Fibroblast of pulmonary artery (primary cell): ENCODE data around the gene SIGLEC9.

Source experiments
- DNase-seq: peaks from one replicate; pipeline ENCODE4 v3.0.0-alpha.2; 2010; ENCODE audit warnings: low read depth
- H3K4me3 ChIP-seq: replicated peaks from 2 replicates; pipeline ENCODE4 v1.5.1; 2011; ENCODE audit warnings: low read depth, mild to moderate bottlenecking, control low read depth, low read length, moderate library complexity
- CTCF ChIP-seq: IDR thresholded peaks from 2 replicates; pipeline ENCODE4 v1.5.1; 2011; ENCODE audit warnings: mild to moderate bottlenecking, control low read depth, low read length, inconsistent platforms; ENCODE audit errors: missing control alignments

Gene SIGLEC9

GRCh38 chr19:51102991-51103390, 21.7 kb upstream of the SIGLEC9 start:
- no peak for DNase-seq
- TF ChIP-seq CTCF = no peak
- H3K4me3 ChIP-seq = no peak overlapping the region

GRCh38 chr19:51103926-51104341, 20.8 kb upstream of the SIGLEC9 start:
- no peak overlapping the region for H3K4me3 ChIP-seq
- no peak for DNase-seq
- no peak for TF ChIP-seq CTCF

GRCh38 chr19:51107406-51108065, 17.2 kb upstream of the SIGLEC9 start:
- DNase-seq = peak; percentile 25
- H3K4me3 ChIP-seq = peak overlapping the region; percentile 89
- TF ChIP-seq CTCF = no peak

GRCh38 chr19:51108066-51108804, 16.5 kb upstream of the SIGLEC9 start, which contains the start of gene CTU1:
CTU1 (minus strand) TSS chr19:51108409; CDS start chr19:51104569, 3,840 bp downstream.
- H3K4me3 ChIP-seq = peak within 1 kb of the TSS; percentile 89
- TF ChIP-seq CTCF = peak; percentile 0
- DNase-seq = peak; percentile 99

- DNase-seq = no peak
- TF ChIP-seq CTCF = no peak
- peak overlapping the region; percentile 89 for H3K4me3 ChIP-seq
Measured at GRCh38 chr19:51108805-51109146, 15.9 kb upstream of the SIGLEC9 start.

GRCh38 chr19:51110666-51110971, 14.1 kb upstream of the SIGLEC9 start:
- TF ChIP-seq CTCF = no peak
- H3K4me3 ChIP-seq = no peak overlapping the region
- no peak for DNase-seq

GRCh38 chr19:51111606-51112005, 13.1 kb upstream of the SIGLEC9 start:
- TF ChIP-seq CTCF = peak; percentile 42
- H3K4me3 ChIP-seq = no peak overlapping the region
- peak; percentile 11 for DNase-seq
